Activated CD8-positive, alpha-beta memory T cell treated with anti-CD3 and anti-CD28 coated beads for 1 hour (primary cell): Measurements from ENCODE around the gene SFSWAP.

Experiments
- DNase-seq, 2 donors: peaks; one replicate each; pipeline ENCODE4 v3.0.0-alpha.2; 2020; ENCODE audit warnings: low read depth in 1 of 2; ENCODE audit errors: extremely low read depth in 1 of 2

SFSWAP gene

GRCh38 chr12:131785763-131786330 is 75.0 kb downstream of the SFSWAP start:
- DNase-seq = no peak

- DNase-seq = no peak
Measured at GRCh38 chr12:131786331-131786730, 75.4 kb downstream of the SFSWAP start.

- no peak for DNase-seq
Measured at GRCh38 chr12:131787143-131787660, 76.3 kb downstream of the SFSWAP start.

GRCh38 chr12:131788070-131788469 is 77.2 kb downstream of the SFSWAP start:
- no peak for DNase-seq

- DNase-seq = no peak
Measured at GRCh38 chr12:131789638-131790037, 78.7 kb downstream of the SFSWAP start.

- no peak for DNase-seq
Measured at GRCh38 chr12:131793243-131794022, 82.5 kb downstream of the SFSWAP start.

- no peak for DNase-seq
Measured at GRCh38 chr12:131794061-131794460, 83.2 kb downstream of the SFSWAP start.

- no peak for DNase-seq
Measured at GRCh38 chr12:131794573-131794972, 83.7 kb downstream of the SFSWAP start.

- DNase-seq = no peak
Measured at GRCh38 chr12:131795064-131795463, 84.2 kb downstream of the SFSWAP start.

GRCh38 chr12:131795690-131796410 is 85.0 kb downstream of the SFSWAP start:
- DNase-seq = no peak

GRCh38 chr12:131796411-131796736 is 85.5 kb downstream of the SFSWAP start:
- no peak for DNase-seq

- no peak for DNase-seq
Measured at GRCh38 chr12:131796754-131797587, 86.1 kb downstream of the SFSWAP start.

- no peak for DNase-seq
Measured at GRCh38 chr12:131797588-131797934, 86.7 kb downstream of the SFSWAP start.

GRCh38 chr12:131799195-131799594 is 88.3 kb downstream of the SFSWAP start:
- DNase-seq = no peak

- DNase-seq = no peak
Measured at GRCh38 chr12:131799828-131800593, 89.1 kb downstream of the SFSWAP start.

GRCh38 chr12:131800594-131801135 is 89.8 kb downstream of the SFSWAP start:
- DNase-seq = no peak

GRCh38 chr12:131801254-131801866 is 90.5 kb downstream of the SFSWAP start:
- no peak for DNase-seq

GRCh38 chr12:131803961-131804521 is 93.2 kb downstream of the SFSWAP start:
- DNase-seq = no peak

GRCh38 chr12:131805421-131805820 is 94.5 kb downstream of the SFSWAP start:
- DNase-seq = no peak
